HCT116 (cell line): ENCODE results near the gene DHH. TPM values are rescaled to one million over a fixed set of nuclear protein-coding genes. Genes with fewer than 3 reads are reported as not detected.

Experiments used
- ATAC-seq: fragments of 200-7000 bp; cut with Tn5 transposase; 2 replicates; pipeline ENCODE4 v1.9.1; 2020; ENCODE audit warnings: mild to moderate bottlenecking, moderate library complexity
- BruUV-seq: library from RNA; stranded (reverse); fragments of 400-500 nt; replicated peaks from 2 replicates; lab custom pipeline; 2021; lab: Mats Ljungman, UMichigan
- CTCF ChIA-PET: fragments of 300-600 bp; sonication (Branson Sonifier 250); formaldehyde crosslinking; loops from one replicate; lab custom pipeline; 2021; ENCODE audit warnings: antibody characterized with exemption; lab: Charles Lee
- POLR2A ChIA-PET: fragments of 300-600, 350-600 bp; sonication (Branson Sonifier 250); formaldehyde crosslinking; loops from one replicate; lab custom pipeline; 2021; ENCODE audit warnings: antibody characterized with exemption; lab: Charles Lee
- RAD21 ChIA-PET, 2 experiments: fragments of 300-600 bp; sonication (Branson Sonifier 250); formaldehyde crosslinking; loops; one replicate each; lab custom pipeline; 2023; ENCODE audit warnings: low total read pairs in 2 of 2; ENCODE audit not compliant: uncharacterized antibody in 2 of 2, unreplicated experiment in 2 of 2, low non-redundant PET in 1 of 2; lab: Charles Lee
- DNase-seq: peaks from one replicate; pipeline ENCODE4 v3.0.0-alpha.2; 2010; ENCODE audit warnings: low read depth, low spot score
- H2AFZ ChIP-seq: fragments of 200-600 bp; shearing (Covaris generic), sonication (generic); 2 replicates; pipeline ENCODE4 v1.6.1; 2017; ENCODE audit warnings: low read depth, mixed run types, mixed read lengths, antibody characterized with exemption, low read length; ENCODE audit not compliant: poor library complexity, severe bottlenecking
- H3K27ac ChIP-seq: 2 replicates; pipeline ENCODE4 v1.5.1; 2012; ENCODE audit warnings: low read depth, low read length
- H3K27me3 ChIP-seq: fragments of 200-600 bp; sonication (generic); 2 replicates; pipeline ENCODE4 v1.6.1; 2016; ENCODE audit warnings: mixed run types, low read length, mixed read lengths; ENCODE audit not compliant: insufficient read depth
- H3K36me3 ChIP-seq, 2 experiments: fragments of 200-500 bp in 1 of 2; fragments of 200-600 bp in 1 of 2; sonication (Bioruptor generic) in 1 of 2; sonication (generic) in 1 of 2; 2 replicates each; pipeline versions ENCODE4 v1.5.1 to v1.6.1; 2014 to 2016; ENCODE audit warnings: low read length in 2 of 2, inconsistent platforms in 1 of 2, mixed read lengths in 1 of 2, mixed run types in 1 of 2; ENCODE audit not compliant: insufficient read depth in 2 of 2, control insufficient read depth in 1 of 2
- H3K4me1 ChIP-seq, 2 experiments: fragments of 200-600 bp in 1 of 2; sonication (generic) in 1 of 2; 2 replicates each; pipeline versions ENCODE4 v1.5.1 to v1.6.1; 2012 to 2017; ENCODE audit warnings: low read length in 2 of 2, inconsistent platforms in 1 of 2, mild to moderate bottlenecking in 1 of 2, mixed read lengths in 1 of 2, mixed run types in 1 of 2, moderate library complexity in 1 of 2; ENCODE audit not compliant: insufficient read depth in 2 of 2, control insufficient read depth in 1 of 2
- H3K4me2 ChIP-seq: fragments of 200-600 bp; sonication (generic); 2 replicates; pipeline ENCODE4 v1.6.1; 2017; ENCODE audit warnings: mixed run types, low read length, mixed read lengths
- H3K4me3 ChIP-seq, 2 experiments: fragments of 200-600 bp in 1 of 2; sonication (generic) in 1 of 2; replicated peaks in 1 of 2; 2 replicates each; pipeline ENCODE4 v1.5.1; 2011 to 2016; ENCODE audit warnings: low read length in 2 of 2, control low read depth in 1 of 2, low read depth in 1 of 2, mild to moderate bottlenecking in 1 of 2, mixed read lengths in 1 of 2, mixed run types in 1 of 2
- H3K79me2 ChIP-seq: fragments of 200-600 bp; sonication (generic); 2 replicates; pipeline ENCODE4 v1.6.1; 2017; ENCODE audit warnings: mild to moderate bottlenecking, mixed run types, low read length, moderate library complexity, mixed read lengths; ENCODE audit not compliant: insufficient read depth
- H3K9ac ChIP-seq: fragments of 200-600 bp; sonication (generic); 2 replicates; pipeline ENCODE4 v1.6.1; 2016; ENCODE audit warnings: low read length, mixed read lengths
- H3K9me2 ChIP-seq: fragments of 200-600 bp; sonication (generic), shearing (Covaris generic); 2 replicates; pipeline ENCODE4 v1.6.1; 2017; ENCODE audit warnings: mixed run types, mild to moderate bottlenecking, moderate library complexity; ENCODE audit not compliant: insufficient read depth
- H3K9me3 ChIP-seq, 2 experiments: fragments of 200-500 bp in 1 of 2; fragments of 200-600 bp in 1 of 2; sonication (Bioruptor generic) in 1 of 2; sonication (generic) in 1 of 2; 2 replicates each; pipeline ENCODE4 v1.6.1; 2014 to 2017; ENCODE audit warnings: low read length in 2 of 2, mixed read lengths in 2 of 2, inconsistent platforms in 1 of 2, low read depth in 1 of 2, mild to moderate bottlenecking in 1 of 2, mixed run types in 1 of 2, moderate library complexity in 1 of 2; ENCODE audit not compliant: control insufficient read depth in 1 of 2, insufficient read depth in 1 of 2
- H4K20me1 ChIP-seq: fragments of 200-600 bp; sonication (generic), shearing (Covaris generic); 2 replicates; pipeline ENCODE4 v1.6.1; 2017; ENCODE audit warnings: mixed run types, mild to moderate bottlenecking, moderate library complexity; ENCODE audit not compliant: insufficient read depth
- ATF3 ChIP-seq: IDR thresholded peaks from 2 replicates; pipeline ENCODE4 v1.6.1; 2012
- EGR1 ChIP-seq: IDR thresholded peaks from 2 replicates; pipeline ENCODE4 v1.6.1; 2012; ENCODE audit warnings: low read depth
- FOSL1 ChIP-seq: IDR thresholded peaks from 2 replicates; pipeline ENCODE4 v1.6.1; 2012; ENCODE audit warnings: low read depth
- POLR2AphosphoS5 ChIP-seq: IDR thresholded peaks from 2 replicates; pipeline ENCODE4 v1.6.1; 2011; ENCODE audit warnings: mild to moderate bottlenecking, low read depth, low read length, moderate library complexity
- RAD21 ChIP-seq: IDR thresholded peaks from 2 replicates; pipeline ENCODE4 v1.6.1; 2012; ENCODE audit warnings: low read depth, mild to moderate bottlenecking
- TCF7L2 ChIP-seq: IDR thresholded peaks from 2 replicates; pipeline ENCODE4 v1.7.0; 2011; ENCODE audit warnings: borderline replicate concordance, inconsistent platforms; ENCODE audit not compliant: insufficient read depth, insufficient read length; ENCODE audit errors: extremely low read depth
- YY1 ChIP-seq: IDR thresholded peaks from 2 replicates; pipeline ENCODE4 v1.6.1; 2011; ENCODE audit warnings: low read length, low read depth, moderate library complexity, mild to moderate bottlenecking; ENCODE audit not compliant: insufficient replicate concordance; ENCODE audit errors: extremely low read depth
- ZFX ChIP-seq: fragments of 450-650 bp; IDR thresholded peaks from 2 replicates; pipeline ENCODE4 v1.6.1; 2017
- ZNF274 ChIP-seq: fragments of 200-500 bp; sonication (Bioruptor generic); IDR thresholded peaks from 2 replicates; pipeline ENCODE4 v1.6.1; 2014; ENCODE audit warnings: mild to moderate bottlenecking, low read depth, low read length, inconsistent platforms
- intact Hi-C: fragments of 100-400 bp; cut with micrococcal nuclease; formaldehyde crosslinking; loops from 2 replicates; pipeline ENCODE4 v1.10.0; 2022
- total RNA-seq: library from RNA; stranded (reverse); gene quantifications from one replicate; pipeline ENCODE4 v1.2.1, GENCODE V29; 2021; ENCODE audit not compliant: unreplicated experiment
- TF ChIP-seq, protein P1 (sequence below), 3 experiments: fragments of 200-600 bp in 1 of 3; sonication (generic) in 1 of 3; IDR thresholded peaks in 2 of 3; conservative IDR thresholded peaks in 1 of 3; 2 replicates each; pipeline ENCODE4 v1.5.1; 2012 to 2017; ENCODE audit warnings: low read depth in 2 of 3, low read length in 2 of 3, antibody characterized with exemption in 1 of 3, borderline replicate concordance in 1 of 3, control low read depth in 1 of 3, mild to moderate bottlenecking in 1 of 3, mixed read lengths in 1 of 3, mixed run types in 1 of 3, moderate library complexity in 1 of 3; ENCODE audit not compliant: insufficient read depth in 1 of 3
- TF ChIP-seq, protein P2 (sequence below): IDR thresholded peaks from 2 replicates; pipeline ENCODE4 v1.6.1; 2012

DHH gene
- total RNA-seq, 1 experiment from 2014 or later, result 0.22 TPM

GRCh38 chr12:49104822-49105221 is 10.2 kb upstream of the DHH start:
- TF ChIP-seq YY1, result no peak
- TF ChIP-seq, protein P1, sequence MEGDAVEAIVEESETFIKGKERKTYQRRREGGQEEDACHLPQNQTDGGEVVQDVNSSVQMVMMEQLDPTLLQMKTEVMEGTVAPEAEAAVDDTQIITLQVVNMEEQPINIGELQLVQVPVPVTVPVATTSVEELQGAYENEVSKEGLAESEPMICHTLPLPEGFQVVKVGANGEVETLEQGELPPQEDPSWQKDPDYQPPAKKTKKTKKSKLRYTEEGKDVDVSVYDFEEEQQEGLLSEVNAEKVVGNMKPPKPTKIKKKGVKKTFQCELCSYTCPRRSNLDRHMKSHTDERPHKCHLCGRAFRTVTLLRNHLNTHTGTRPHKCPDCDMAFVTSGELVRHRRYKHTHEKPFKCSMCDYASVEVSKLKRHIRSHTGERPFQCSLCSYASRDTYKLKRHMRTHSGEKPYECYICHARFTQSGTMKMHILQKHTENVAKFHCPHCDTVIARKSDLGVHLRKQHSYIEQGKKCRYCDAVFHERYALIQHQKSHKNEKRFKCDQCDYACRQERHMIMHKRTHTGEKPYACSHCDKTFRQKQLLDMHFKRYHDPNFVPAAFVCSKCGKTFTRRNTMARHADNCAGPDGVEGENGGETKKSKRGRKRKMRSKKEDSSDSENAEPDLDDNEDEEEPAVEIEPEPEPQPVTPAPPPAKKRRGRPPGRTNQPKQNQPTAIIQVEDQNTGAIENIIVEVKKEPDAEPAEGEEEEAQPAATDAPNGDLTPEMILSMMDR (IDR thresholded peaks at IDR 0.05 in 2 of 3, conservative IDR thresholded peaks at IDR 0.05 in 1 of 3; ENCODE audit: borderline replicate concordance in 1 of 3, insufficient read depth in 1 of 3, low read depth in 2 of 3, low read length in 2 of 3), result no peak
- TF ChIP-seq POLR2AphosphoS5, result no peak
- no peak for TF ChIP-seq ZFX
- no peak for TF ChIP-seq RAD21
- TF ChIP-seq EGR1, result no peak
- TF ChIP-seq TCF7L2, result no peak
- TF ChIP-seq, protein P2, sequence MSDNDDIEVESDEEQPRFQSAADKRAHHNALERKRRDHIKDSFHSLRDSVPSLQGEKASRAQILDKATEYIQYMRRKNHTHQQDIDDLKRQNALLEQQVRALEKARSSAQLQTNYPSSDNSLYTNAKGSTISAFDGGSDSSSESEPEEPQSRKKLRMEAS, result no peak
- no peak for TF ChIP-seq FOSL1
- TF ChIP-seq ATF3, result no peak
- TF ChIP-seq ZNF274, result no peak
- H2AFZ ChIP-seq, result no peak overlapping the region
- H3K27ac ChIP-seq, result no peak overlapping the region
- no peaks in the 10 kb centered on the region for H4K20me1 ChIP-seq
- H3K27me3 ChIP-seq, result no peaks in the 10 kb centered on the region
- H3K79me2 ChIP-seq, result peaks cover 4% of the 10 kb centered on the region
- no peaks in the 10 kb centered on the region for H3K9me3 ChIP-seq
- no peak overlapping the region for H3K9ac ChIP-seq
- peaks cover 6 to 22% of the 10 kb centered on the region in 2 experiments; a peak in 3 of 4 replicates for H3K4me1 ChIP-seq
- no peak overlapping the region for H3K4me2 ChIP-seq
- DNase-seq (no peak), ATAC-seq (no peak)
- ChIA-PET POLR2A (interaction anchor here (1.2 to 1.3 kb wide), 2 partner anchors 17 to 26 kb away, joined by 3 to 4 read pairs; partner anchors contain the start of gene TUBA1B), CTCF (interaction anchor here (1.7 kb wide), 1 partner anchor 17 kb away, joined by 6 read pairs; no protein-coding TSS in a partner anchor), RAD21 (no interaction called here)
- peaks cover 6 to 8% of the 10 kb centered on the region in 2 experiments; a peak in 2 of 4 replicates for H3K36me3 ChIP-seq
- BruUV-seq, result no TSS peak
- no peak overlapping the region for H3K4me3 ChIP-seq
- H3K9me2 ChIP-seq, result no peaks in the 10 kb centered on the region
- intact Hi-C loops, result no loop called here
